HepG2 (cell line): Measurements from ENCODE around the gene CREBRF. TPM values are rescaled to one million over a fixed set of nuclear protein-coding genes. Genes with fewer than 3 reads are reported as not detected.
A peak's percentile ranks its signal among the peaks of the same experiment; 100 is the strongest.

Source experiments
- CBFB ChIP-seq: sonication (generic); formaldehyde crosslinking; IDR thresholded peaks from 2 replicates; pipeline ENCODE4 v1.4.0; 2020; ENCODE audit warnings: missing genetic modification reagents
- CEBPG ChIP-seq: IDR thresholded peaks from 2 replicates; pipeline ENCODE4 v1.6.1; 2016
- CTCF ChIP-seq: sonication (generic); formaldehyde crosslinking; IDR thresholded peaks from 2 replicates; pipeline ENCODE4 v1.5.0; 2020; ENCODE audit warnings: mild to moderate bottlenecking, missing genetic modification reagents, moderate library complexity
- FOXA3 ChIP-seq: IDR thresholded peaks from 2 replicates; pipeline ENCODE4 v1.6.1; 2016; ENCODE audit warnings: missing genetic modification reagents, missing compliant biosample characterization
- HDAC1 ChIP-seq: sonication (generic); formaldehyde crosslinking; IDR thresholded peaks from 2 replicates; pipeline ENCODE4 v1.5.1; 2020; ENCODE audit warnings: mild to moderate bottlenecking, missing genetic modification reagents
- HNF4A ChIP-seq: sonication (generic); formaldehyde crosslinking; IDR thresholded peaks from 2 replicates; pipeline ENCODE4 v1.4.0; 2020; ENCODE audit warnings: missing genetic modification reagents
- NONO ChIP-seq, 2 experiments: fragments of 450-650 bp in 1 of 2; sonication (generic) in 1 of 2; formaldehyde crosslinking in 1 of 2; IDR thresholded peaks in 1 of 2; conservative IDR thresholded peaks in 1 of 2; 2 replicates each; pipeline versions ENCODE4 v1.6.1 to v1.8.0; 2017 to 2022; ENCODE audit warnings: mild to moderate bottlenecking in 1 of 2, missing genetic modification reagents in 1 of 2, moderate library complexity in 1 of 2
- RFX1 ChIP-seq: fragments of 450-650 bp; IDR thresholded peaks from 2 replicates; pipeline ENCODE4 v1.6.1; 2017
- RXRB ChIP-seq: IDR thresholded peaks from 2 replicates; pipeline ENCODE4 v1.6.1; 2016; ENCODE audit warnings: borderline replicate concordance, missing genetic modification reagents, missing compliant biosample characterization
- SAP130 ChIP-seq: IDR thresholded peaks from 2 replicates; pipeline ENCODE4 v1.6.1; 2016; ENCODE audit warnings: low read depth
- SMYD3 ChIP-seq: sonication (generic); formaldehyde crosslinking; IDR thresholded peaks from 2 replicates; pipeline ENCODE4 v1.8.1; 2023; ENCODE audit warnings: mild to moderate bottlenecking, missing genetic modification reagents
- SOX13 ChIP-seq, 3 experiments: fragments of 450-650 bp in 1 of 3; sonication (generic) in 1 of 3; formaldehyde crosslinking in 1 of 3; IDR thresholded peaks in 2 of 3; conservative IDR thresholded peaks in 1 of 3; 2 replicates each; pipeline versions ENCODE4 v1.5.0 to v1.6.1; 2016 to 2020; ENCODE audit warnings: antibody characterized with exemption in 1 of 3, mild to moderate bottlenecking in 1 of 3, missing compliant biosample characterization in 1 of 3, missing genetic modification reagents in 1 of 3, moderate library complexity in 1 of 3
- TEAD3 ChIP-seq: optimal IDR thresholded peaks from 2 replicates; pipeline ENCODE3; 2016; ENCODE audit warnings: borderline replicate concordance
- XRCC5 ChIP-seq: fragments of 200-400 bp; formaldehyde crosslinking; optimal IDR thresholded peaks from 2 replicates; pipeline ENCODE3; 2017; ENCODE audit warnings: mild to moderate bottlenecking, low read length
- ZNF136 ChIP-seq: sonication (generic); formaldehyde crosslinking; IDR thresholded peaks from 2 replicates; pipeline ENCODE4 v1.8.1; 2022; ENCODE audit warnings: low read depth, mild to moderate bottlenecking, moderate library complexity, missing genetic modification reagents
- ZNF451 ChIP-seq: sonication (generic); formaldehyde crosslinking; IDR thresholded peaks from 2 replicates; pipeline ENCODE4 v1.5.0; 2020; ENCODE audit warnings: mild to moderate bottlenecking, missing genetic modification reagents
- polyA plus RNA-seq, 8 experiments: library from polyadenylated mRNA; depleted of rRNA in 3 of 8; stranded (reverse) in 7 of 8; unstranded in 1 of 8; fragments of >200 nt; fragmentation: Illumina TruSeq in 4 of 8; extraction: Trizol in 4 of 8; gene quantifications; 2 replicates each; pipeline versions ENCODE4 v1.2.1 to v1.2.3, GENCODE V29; 2011 to 2016; ENCODE audit warnings: low read depth in 4 of 8, missing spikeins in 1 of 8, mixed read lengths in 1 of 8; ENCODE audit not compliant: insufficient read depth in 1 of 8
- total RNA-seq, 5 experiments: library from RNA; depleted of rRNA; stranded (reverse); fragments of >200 nt; fragmentation: Illumina TruSeq; extraction: Trizol; gene quantifications; 2 replicates each; pipeline ENCODE4 v1.2.3, GENCODE V29; 2016; ENCODE audit warnings: low read depth in 1 of 5
- TF ChIP-seq, protein P1 (sequence below): sonication (generic); formaldehyde crosslinking; IDR thresholded peaks from 2 replicates; pipeline ENCODE4 v1.5.1; 2020; ENCODE audit warnings: mild to moderate bottlenecking, missing genetic modification reagents, moderate library complexity
- TF ChIP-seq, protein P2 (sequence below): sonication (generic); formaldehyde crosslinking; conservative IDR thresholded peaks from 2 replicates; pipeline ENCODE4 v1.4.0; 2020; ENCODE audit warnings: mild to moderate bottlenecking, missing genetic modification reagents, moderate library complexity

CREBRF gene
- total and polyA plus RNA-seq, 2 of the 13 experiments (the other 11 are each of a cell fraction or from before 2014, with no cell fraction given) = 4.5 to 10.2 TPM

DNA sequence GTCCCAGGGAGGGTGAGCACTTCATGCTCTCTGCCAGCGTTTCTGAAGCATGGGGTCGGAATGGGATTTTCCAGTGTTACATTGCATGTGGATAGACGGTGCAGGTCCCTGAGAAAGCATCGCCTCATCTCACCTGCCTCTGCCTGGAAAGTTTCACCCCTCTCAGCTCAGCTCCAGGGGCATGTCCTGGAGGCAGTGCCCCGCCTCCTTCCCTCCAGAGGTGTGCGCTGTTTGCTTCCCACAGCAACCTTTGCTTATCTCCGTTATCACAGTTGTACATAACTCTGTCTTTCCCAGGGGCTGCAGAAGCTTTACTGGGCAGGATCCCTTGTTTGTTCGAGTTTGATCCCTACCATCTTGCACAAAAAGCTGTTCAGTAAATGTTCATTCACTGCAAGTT, 10.7 kb upstream of the CREBRF start (continued):
- TF ChIP-seq, protein P1, sequence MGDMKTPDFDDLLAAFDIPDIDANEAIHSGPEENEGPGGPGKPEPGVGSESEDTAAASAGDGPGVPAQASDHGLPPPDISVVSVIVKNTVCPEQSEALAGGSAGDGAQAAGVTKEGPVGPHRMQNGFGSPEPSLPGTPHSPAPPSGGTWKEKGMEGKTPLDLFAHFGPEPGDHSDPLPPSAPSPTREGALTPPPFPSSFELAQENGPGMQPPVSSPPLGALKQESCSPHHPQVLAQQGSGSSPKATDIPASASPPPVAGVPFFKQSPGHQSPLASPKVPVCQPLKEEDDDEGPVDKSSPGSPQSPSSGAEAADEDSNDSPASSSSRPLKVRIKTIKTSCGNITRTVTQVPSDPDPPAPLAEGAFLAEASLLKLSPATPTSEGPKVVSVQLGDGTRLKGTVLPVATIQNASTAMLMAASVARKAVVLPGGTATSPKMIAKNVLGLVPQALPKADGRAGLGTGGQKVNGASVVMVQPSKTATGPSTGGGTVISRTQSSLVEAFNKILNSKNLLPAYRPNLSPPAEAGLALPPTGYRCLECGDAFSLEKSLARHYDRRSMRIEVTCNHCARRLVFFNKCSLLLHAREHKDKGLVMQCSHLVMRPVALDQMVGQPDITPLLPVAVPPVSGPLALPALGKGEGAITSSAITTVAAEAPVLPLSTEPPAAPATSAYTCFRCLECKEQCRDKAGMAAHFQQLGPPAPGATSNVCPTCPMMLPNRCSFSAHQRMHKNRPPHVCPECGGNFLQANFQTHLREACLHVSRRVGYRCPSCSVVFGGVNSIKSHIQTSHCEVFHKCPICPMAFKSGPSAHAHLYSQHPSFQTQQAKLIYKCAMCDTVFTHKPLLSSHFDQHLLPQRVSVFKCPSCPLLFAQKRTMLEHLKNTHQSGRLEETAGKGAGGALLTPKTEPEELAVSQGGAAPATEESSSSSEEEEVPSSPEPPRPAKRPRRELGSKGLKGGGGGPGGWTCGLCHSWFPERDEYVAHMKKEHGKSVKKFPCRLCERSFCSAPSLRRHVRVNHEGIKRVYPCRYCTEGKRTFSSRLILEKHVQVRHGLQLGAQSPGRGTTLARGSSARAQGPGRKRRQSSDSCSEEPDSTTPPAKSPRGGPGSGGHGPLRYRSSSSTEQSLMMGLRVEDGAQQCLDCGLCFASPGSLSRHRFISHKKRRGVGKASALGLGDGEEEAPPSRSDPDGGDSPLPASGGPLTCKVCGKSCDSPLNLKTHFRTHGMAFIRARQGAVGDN (CRISPR knock-in tag) = peak; percentile 38
- 0 out of 2 replicates have a peak, but pooled peaks have one; percentile 21 for TF ChIP-seq HNF4A (CRISPR knock-in tag)
- TF ChIP-seq CTCF = peak; percentile 38
- TF ChIP-seq SMYD3 (CRISPR knock-in tag) = no peak
- TF ChIP-seq ZNF136 (CRISPR knock-in tag) = no peak
- no peak for TF ChIP-seq SOX13 (IDR thresholded peaks at IDR 0.05)
- peak in 1 of 2 experiments; percentile 33; a peak in 1 of 4 replicates for TF ChIP-seq SOX13 (CRISPR knock-in tag; conservative IDR thresholded peaks at IDR 0.05 in 1 of 2, IDR thresholded peaks at IDR 0.05 in 1 of 2)
- TF ChIP-seq, protein P2, sequence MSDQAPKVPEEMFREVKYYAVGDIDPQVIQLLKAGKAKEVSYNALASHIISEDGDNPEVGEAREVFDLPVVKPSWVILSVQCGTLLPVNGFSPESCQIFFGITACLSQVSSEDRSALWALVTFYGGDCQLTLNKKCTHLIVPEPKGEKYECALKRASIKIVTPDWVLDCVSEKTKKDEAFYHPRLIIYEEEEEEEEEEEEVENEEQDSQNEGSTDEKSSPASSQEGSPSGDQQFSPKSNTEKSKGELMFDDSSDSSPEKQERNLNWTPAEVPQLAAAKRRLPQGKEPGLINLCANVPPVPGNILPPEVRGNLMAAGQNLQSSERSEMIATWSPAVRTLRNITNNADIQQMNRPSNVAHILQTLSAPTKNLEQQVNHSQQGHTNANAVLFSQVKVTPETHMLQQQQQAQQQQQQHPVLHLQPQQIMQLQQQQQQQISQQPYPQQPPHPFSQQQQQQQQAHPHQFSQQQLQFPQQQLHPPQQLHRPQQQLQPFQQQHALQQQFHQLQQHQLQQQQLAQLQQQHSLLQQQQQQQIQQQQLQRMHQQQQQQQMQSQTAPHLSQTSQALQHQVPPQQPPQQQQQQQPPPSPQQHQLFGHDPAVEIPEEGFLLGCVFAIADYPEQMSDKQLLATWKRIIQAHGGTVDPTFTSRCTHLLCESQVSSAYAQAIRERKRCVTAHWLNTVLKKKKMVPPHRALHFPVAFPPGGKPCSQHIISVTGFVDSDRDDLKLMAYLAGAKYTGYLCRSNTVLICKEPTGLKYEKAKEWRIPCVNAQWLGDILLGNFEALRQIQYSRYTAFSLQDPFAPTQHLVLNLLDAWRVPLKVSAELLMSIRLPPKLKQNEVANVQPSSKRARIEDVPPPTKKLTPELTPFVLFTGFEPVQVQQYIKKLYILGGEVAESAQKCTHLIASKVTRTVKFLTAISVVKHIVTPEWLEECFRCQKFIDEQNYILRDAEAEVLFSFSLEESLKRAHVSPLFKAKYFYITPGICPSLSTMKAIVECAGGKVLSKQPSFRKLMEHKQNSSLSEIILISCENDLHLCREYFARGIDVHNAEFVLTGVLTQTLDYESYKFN (CRISPR knock-in tag) = peak; percentile 45
- peak; percentile 28 for TF ChIP-seq XRCC5
- peak; percentile 43; the same call in 1 of the 2 replicates for TF ChIP-seq HDAC1 (CRISPR knock-in tag)
- TF ChIP-seq CEBPG (CRISPR knock-in tag) = 0 out of 2 replicates have a peak, but pooled peaks have one; percentile 6
- peak; percentile 64 for TF ChIP-seq TEAD3
- TF ChIP-seq NONO (IDR thresholded peaks at IDR 0.05) = no peak
- 0 out of 2 replicates have a peak, but pooled peaks have one; percentile 38 for TF ChIP-seq NONO (CRISPR knock-in tag; conservative IDR thresholded peaks at IDR 0.05)
- peak; percentile 65 for TF ChIP-seq FOXA3 (CRISPR knock-in tag)
- peak; percentile 46; the same call in 1 of the 2 replicates for TF ChIP-seq SAP130
- TF ChIP-seq CBFB (CRISPR knock-in tag) = 0 out of 2 replicates have a peak, but pooled peaks have one; percentile 50
- no peak for TF ChIP-seq RFX1
- peak; percentile 18; the same call in 1 of the 2 replicates for TF ChIP-seq RXRB
- TF ChIP-seq ZNF451 (CRISPR knock-in tag) = no peak
